ENCODE results near the gene TNNI2.

GRCh38 chr11:1848640-1849430, 10.1 kb downstream of the TNNI2 start:
- no peak for TF ChIP-seq CTCF (IDR thresholded peaks at IDR 0.05)
- TF ChIP-seq POLR2A (IDR thresholded peaks at IDR 0.05), result no peak
